Subcutaneous abdominal adipose tissue (tissue), 5 donors: ENCODE measurements around the gene DPPA4.
"Not testable (repeated sequence)": the region's sequence is repeated elsewhere in the genome, so short reads cannot be mapped to it uniquely, and the experiment has no call there.

ENCODE experiments used
- H3K27ac ChIP-seq: one replicate; pipeline ENCODE4 v1.7.0; 2013; ENCODE audit warnings: low read depth, mild to moderate bottlenecking, inconsistent platforms, low read length, moderate library complexity
- H3K27me3 ChIP-seq, 5 donors: one replicate each; pipeline ENCODE4 v1.7.0; 2013; ENCODE audit warnings: low read length in 5 of 5, inconsistent platforms in 1 of 5; ENCODE audit not compliant: control insufficient read depth in 5 of 5, insufficient read depth in 4 of 5
- H3K36me3 ChIP-seq, 5 donors: one replicate each; pipeline ENCODE4 v1.7.0; 2013; ENCODE audit warnings: low read length in 5 of 5; ENCODE audit not compliant: control insufficient read depth in 5 of 5, insufficient read depth in 5 of 5
- H3K4me1 ChIP-seq, 5 donors: one replicate each; pipeline ENCODE4 v1.7.0; 2013; ENCODE audit warnings: low read length in 5 of 5, mild to moderate bottlenecking in 3 of 5, moderate library complexity in 1 of 5; ENCODE audit not compliant: control insufficient read depth in 5 of 5, insufficient read depth in 5 of 5
- H3K4me3 ChIP-seq, 5 donors: one replicate each; pipeline ENCODE4 v1.7.0; 2013; ENCODE audit warnings: low read length in 5 of 5, low read depth in 1 of 5
- H3K9ac ChIP-seq, 5 donors: one replicate each; pipeline ENCODE4 v1.7.0; 2013; ENCODE audit warnings: low read length in 5 of 5, mild to moderate bottlenecking in 4 of 5, moderate library complexity in 3 of 5
- H3K9me3 ChIP-seq, 5 donors: one replicate each; pipeline ENCODE4 v1.7.0; 2013; ENCODE audit warnings: low read length in 5 of 5; ENCODE audit not compliant: control insufficient read depth in 5 of 5
- donor health status: healthy.
- donor health status: healthy.
- donor health status: healthy.
- donor health status: healthy.
- donor health status: healthy.

Gene DPPA4, protein sequence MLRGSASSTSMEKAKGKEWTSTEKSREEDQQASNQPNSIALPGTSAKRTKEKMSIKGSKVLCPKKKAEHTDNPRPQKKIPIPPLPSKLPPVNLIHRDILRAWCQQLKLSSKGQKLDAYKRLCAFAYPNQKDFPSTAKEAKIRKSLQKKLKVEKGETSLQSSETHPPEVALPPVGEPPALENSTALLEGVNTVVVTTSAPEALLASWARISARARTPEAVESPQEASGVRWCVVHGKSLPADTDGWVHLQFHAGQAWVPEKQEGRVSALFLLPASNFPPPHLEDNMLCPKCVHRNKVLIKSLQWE

DNA sequence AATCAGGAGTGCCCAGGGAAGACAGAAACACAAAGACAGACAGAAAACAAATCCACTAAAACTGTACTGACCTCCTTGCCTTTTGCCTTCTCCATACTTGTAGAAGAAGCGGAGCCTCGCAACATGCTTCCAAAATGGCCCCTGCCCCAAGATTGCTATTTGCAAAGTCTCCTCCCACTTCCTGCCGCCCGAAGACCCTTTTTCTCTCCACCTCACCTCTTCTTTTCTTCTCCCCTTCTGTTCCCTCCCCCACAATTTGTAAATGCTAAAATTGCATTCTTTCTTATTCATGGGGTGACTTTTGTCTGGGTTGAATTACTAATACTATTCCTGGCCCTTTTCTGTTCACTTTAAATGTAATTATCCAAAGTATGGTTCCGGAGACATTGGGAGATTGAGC lies at the start of gene DPPA4:
TSS of gene DPPA4 (minus strand) at position 154 of the 400 bp plus-strand sequence. CDS start at position 125, 29 bp downstream.
- Histone ChIP-seq H3K4me3 (peak within 1 kb of the TSS; percentile 42 to 65 (median 60)), H3K27me3 (peaks cover 0 to 4% (median 0%) of the 10 kb centered on the region in 5 donors), H3K4me1 (peaks cover 0 to 7% (median 4%) of the 10 kb centered on the region in 5 donors), H3K27ac (no peak within 1 kb of the TSS), H3K9ac (peak within 1 kb of the TSS in 2 of 5 donors; percentile 58 to 73), H3K36me3 (no peaks in the 10 kb centered on the region), H3K9me3 (no peaks in the 10 kb centered on the region)

DNA sequence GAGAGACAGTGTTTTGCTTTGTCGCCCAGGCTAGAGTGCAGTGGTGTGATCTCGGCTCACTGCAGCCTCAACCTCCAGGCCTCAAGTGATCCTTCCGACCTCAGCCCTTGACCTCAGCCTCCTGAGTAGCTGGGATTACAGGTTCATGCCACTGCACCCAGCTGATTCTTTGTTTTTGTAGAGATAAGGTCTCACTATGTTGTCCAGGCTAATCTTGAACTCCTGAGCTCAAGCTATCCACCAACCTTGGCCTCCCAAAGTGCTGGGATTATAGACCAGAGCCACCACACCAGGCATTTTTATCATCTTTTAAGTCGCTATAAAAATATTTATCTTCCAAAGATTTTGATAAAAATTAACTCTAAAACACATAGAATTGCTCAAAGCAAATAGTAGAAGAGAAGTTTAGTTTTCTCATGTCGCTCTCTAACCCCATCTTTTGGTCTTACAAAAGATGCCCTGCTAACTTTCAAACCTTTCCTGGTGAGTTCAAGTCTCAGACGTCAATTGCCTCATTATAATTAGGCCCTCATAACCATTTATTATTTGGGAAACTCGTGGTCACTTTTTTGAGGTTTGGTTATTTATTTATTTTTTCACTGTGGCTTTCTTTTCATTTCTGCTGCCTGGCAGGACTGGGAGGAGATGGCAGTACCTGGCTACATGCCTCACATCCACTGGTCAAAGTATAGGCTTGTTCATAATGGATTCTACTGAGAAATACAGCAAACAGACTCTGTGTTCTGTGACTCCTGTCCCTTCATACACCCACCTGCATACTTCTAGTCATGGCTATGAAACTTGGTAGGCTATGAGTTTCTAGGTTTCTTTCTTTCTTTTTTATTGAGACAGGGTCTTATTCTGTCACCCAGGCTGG lies 48.3 kb upstream of the DPPA4 start:
- Histone ChIP-seq H3K4me1 (no peaks in the 10 kb centered on the region), H3K4me3 (no peak overlapping the region), H3K36me3 (no peaks in the 10 kb centered on the region), H3K9me3 (no peaks in the 10 kb centered on the region), H3K9ac (no peak overlapping the region), H3K27ac (no peak overlapping the region), H3K27me3 (no peaks in the 10 kb centered on the region)

DNA sequence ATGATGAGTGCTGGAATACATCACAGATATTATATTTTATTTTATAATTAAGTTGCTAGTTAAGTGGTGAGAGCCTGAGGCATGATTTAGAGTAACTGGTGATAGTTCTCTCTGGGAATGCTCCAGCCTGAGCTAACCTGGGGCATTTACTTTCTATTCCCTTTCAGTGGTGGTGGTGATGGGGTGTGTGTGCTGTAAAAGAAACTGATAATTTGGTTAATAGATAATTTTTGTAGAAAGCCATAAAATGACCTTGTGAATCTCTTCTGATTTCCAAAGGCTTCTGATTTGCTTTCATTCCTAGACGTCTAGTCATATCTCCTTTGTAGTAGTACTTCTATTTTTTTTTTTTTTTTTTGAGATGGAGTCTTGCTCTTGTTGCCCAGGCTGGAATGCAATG lies 46.8 kb upstream of the DPPA4 start:
- no peaks in the 10 kb centered on the region for H3K4me1 ChIP-seq
- H3K36me3 ChIP-seq = no peaks in the 10 kb centered on the region
- H3K27me3 ChIP-seq = no peaks in the 10 kb centered on the region
- no peak overlapping the region for H3K4me3 ChIP-seq
- no peaks in the 10 kb centered on the region for H3K9me3 ChIP-seq
- H3K27ac ChIP-seq = no peak overlapping the region
- H3K9ac ChIP-seq = no peak overlapping the region

DNA sequence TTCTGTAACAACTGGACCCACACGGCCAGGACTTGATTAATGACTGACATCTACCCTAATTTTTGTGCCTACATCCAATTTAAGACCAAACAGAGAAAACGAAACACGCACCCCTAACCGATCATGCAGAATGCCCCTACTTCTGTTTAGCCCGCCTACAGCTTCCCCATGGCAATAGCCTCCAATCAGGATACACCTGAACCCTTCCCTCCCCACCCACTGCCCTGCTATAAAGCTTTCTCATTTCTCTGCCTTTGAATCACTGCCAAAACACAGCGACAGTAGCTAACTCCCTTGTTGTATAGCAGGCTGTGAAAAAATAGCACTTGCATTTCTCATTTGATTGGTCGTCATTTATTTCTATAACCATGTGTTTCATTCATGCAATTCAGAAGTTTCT lies 45.2 kb upstream of the DPPA4 start:
- Histone ChIP-seq H3K4me3 (no peak overlapping the region), H3K27ac (no peak overlapping the region), H3K36me3 (no peaks in the 10 kb centered on the region), H3K4me1 (no peaks in the 10 kb centered on the region), H3K27me3 (no peaks in the 10 kb centered on the region), H3K9ac (no peak overlapping the region), H3K9me3 (no peaks in the 10 kb centered on the region)

DNA sequence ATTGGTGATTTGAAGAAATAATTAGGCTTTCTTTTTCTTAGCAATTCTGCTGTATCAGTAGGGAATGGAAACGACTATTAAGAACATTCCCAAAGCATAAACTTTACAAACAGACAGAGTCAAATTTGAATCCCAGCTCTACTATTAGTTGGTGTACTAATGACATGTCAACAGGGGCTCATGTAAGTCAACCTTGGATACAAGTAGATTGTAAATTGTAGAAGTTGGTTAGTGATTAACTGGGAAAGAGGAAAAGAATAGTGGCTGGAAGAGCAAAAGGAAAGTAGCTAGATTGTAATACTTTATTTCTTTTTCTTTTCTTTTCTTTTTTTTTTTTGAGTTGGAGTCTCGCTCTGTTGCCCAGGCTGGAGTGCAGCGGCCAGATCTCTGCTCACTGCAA lies 38.6 kb upstream of the DPPA4 start:
- no peaks in the 10 kb centered on the region for H3K36me3 ChIP-seq
- no peak overlapping the region for H3K27ac ChIP-seq
- no peaks in the 10 kb centered on the region for H3K4me1 ChIP-seq
- no peaks in the 10 kb centered on the region for H3K9me3 ChIP-seq
- H3K9ac ChIP-seq = no peak overlapping the region
- H3K27me3 ChIP-seq = no peaks in the 10 kb centered on the region
- no peak overlapping the region for H3K4me3 ChIP-seq

DNA sequence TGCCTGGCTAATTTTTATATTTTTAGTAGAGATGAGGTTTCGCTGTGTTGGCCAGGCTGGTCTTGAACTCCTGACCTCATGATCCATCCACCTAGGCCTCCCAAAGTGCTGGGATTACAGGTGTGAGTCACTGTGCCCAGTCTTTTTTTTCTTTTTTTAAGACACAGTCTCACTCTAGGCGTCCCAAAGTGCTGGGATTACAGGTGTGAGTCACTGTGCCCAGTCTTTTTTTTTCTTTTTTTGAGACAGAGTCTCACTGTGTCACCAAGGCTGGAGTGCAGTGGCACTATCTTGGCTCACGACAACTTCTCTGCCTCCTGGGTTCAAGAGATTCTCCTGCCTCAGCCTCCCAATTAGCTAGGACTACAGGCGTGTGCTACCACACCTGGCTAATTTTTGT lies 37.1 kb upstream of the DPPA4 start:
- not testable (repeated sequence) for H3K27ac ChIP-seq, H3K9me3 ChIP-seq, H3K4me3 ChIP-seq, H3K9ac ChIP-seq, H3K36me3 ChIP-seq, H3K4me1 ChIP-seq, H3K27me3 ChIP-seq

DNA sequence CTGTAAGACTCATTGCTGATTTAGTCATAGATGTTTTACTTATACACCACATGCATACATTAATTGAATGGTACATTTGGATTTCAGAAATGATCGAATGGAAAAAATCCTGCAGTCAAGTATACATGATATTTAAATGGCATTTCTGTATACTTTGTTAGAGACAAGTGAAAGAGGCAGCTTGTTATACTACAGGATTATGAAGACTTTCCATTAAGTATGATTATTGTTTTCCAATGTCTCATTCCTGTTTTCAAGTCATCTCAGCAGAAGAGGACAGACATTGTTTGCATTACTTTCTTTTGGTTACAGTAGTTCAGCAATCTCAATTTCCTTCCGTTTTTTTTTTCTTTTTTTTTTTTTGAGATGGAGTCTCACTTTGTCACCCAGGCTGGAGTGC lies 36.6 kb upstream of the DPPA4 start:
- H3K4me3 ChIP-seq = no peak overlapping the region
- H3K9me3 ChIP-seq = no peaks in the 10 kb centered on the region
- H3K27me3 ChIP-seq = no peaks in the 10 kb centered on the region

DNA sequence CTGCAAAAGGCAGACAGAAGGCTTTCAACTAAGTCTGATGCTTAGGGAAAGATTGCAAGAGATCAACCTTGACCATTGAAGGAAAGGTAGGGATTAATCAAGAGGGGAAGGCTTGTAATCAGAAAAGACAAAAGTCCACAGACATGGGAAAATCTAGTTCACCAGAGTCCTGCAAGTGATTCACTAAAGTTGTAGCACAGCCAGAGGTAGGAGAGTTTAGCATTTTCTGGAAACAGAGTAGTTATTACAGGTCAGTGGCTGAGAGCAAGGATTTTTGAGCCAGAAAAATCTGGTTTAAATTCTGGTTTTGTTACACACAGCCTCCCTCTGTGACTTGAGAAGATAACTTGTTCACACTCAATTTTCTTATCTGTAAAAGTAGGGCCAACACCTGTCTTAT lies 35.3 kb upstream of the DPPA4 start:
- Histone ChIP-seq H3K4me1 (no peaks in the 10 kb centered on the region), H3K9me3 (no peaks in the 10 kb centered on the region), H3K36me3 (no peaks in the 10 kb centered on the region), H3K27me3 (no peaks in the 10 kb centered on the region), H3K9ac (no peak overlapping the region), H3K4me3 (no peak overlapping the region), H3K27ac (no peak overlapping the region)

More for the DNA sequence above, 36.6 kb upstream of the DPPA4 start:
- Histone ChIP-seq H3K36me3 (no peaks in the 10 kb centered on the region), H3K9ac (no peak overlapping the region), H3K27ac (no peak overlapping the region), H3K4me1 (no peaks in the 10 kb centered on the region)

DNA sequence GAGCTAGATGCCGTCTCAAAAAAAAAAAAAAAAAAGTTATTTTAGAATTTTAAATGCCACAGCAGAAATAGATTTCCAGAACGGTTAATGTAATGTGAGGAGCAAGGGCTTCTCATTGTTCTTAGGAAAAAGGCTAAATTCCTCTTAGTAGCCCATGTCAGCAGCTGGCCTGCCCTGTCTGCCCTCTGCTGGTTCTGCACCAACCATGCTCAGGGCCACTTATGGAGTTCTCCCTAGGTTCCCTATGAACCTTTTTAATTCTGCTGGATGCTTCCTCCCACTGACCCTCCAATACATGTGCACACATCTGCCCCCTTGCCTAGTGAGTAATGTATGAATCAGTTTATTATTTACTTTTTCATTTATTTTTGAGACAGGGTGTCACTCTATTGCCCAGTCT lies 32.2 kb upstream of the DPPA4 start:
- H3K9ac ChIP-seq = no peak overlapping the region
- H3K36me3 ChIP-seq = no peaks in the 10 kb centered on the region
- H3K4me1 ChIP-seq = no peaks in the 10 kb centered on the region
- H3K4me3 ChIP-seq = no peak overlapping the region
- H3K9me3 ChIP-seq = no peaks in the 10 kb centered on the region
- H3K27me3 ChIP-seq = no peaks in the 10 kb centered on the region
- no peak overlapping the region for H3K27ac ChIP-seq

DNA sequence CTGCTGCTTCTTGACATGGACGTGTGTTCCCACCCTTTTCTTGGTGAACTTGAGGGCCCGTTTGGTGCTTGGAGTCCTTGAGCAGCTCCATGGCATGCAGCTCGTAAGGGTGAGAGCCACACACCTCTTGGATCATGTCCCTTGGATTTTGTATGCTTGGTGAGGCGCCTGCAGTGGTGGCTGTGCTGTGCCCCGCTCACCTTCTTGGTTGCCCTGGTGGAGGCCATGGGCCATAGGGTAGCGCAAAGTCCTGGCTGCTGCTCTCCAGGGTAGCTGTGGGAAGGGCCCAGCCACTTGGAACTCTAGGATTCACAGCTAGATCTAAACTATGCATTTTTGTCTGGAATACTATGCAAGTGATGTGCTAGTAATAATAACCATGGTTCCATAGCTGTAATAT lies 26.7 kb upstream of the DPPA4 start:
- Histone ChIP-seq H3K4me3 (no peak overlapping the region), H3K27me3 (no peaks in the 10 kb centered on the region), H3K36me3 (no peaks in the 10 kb centered on the region), H3K4me1 (no peaks in the 10 kb centered on the region), H3K27ac (no peak overlapping the region), H3K9me3 (no peaks in the 10 kb centered on the region), H3K9ac (no peak overlapping the region)
